ENCODE measurements around the gene CEP350. TPM values are rescaled to one million over a fixed set of nuclear protein-coding genes. Genes with fewer than 3 reads are reported as not detected.

Gene CEP350
- total RNA-seq, 1 experiment from 2014 or later = 42.2 TPM

DNA sequence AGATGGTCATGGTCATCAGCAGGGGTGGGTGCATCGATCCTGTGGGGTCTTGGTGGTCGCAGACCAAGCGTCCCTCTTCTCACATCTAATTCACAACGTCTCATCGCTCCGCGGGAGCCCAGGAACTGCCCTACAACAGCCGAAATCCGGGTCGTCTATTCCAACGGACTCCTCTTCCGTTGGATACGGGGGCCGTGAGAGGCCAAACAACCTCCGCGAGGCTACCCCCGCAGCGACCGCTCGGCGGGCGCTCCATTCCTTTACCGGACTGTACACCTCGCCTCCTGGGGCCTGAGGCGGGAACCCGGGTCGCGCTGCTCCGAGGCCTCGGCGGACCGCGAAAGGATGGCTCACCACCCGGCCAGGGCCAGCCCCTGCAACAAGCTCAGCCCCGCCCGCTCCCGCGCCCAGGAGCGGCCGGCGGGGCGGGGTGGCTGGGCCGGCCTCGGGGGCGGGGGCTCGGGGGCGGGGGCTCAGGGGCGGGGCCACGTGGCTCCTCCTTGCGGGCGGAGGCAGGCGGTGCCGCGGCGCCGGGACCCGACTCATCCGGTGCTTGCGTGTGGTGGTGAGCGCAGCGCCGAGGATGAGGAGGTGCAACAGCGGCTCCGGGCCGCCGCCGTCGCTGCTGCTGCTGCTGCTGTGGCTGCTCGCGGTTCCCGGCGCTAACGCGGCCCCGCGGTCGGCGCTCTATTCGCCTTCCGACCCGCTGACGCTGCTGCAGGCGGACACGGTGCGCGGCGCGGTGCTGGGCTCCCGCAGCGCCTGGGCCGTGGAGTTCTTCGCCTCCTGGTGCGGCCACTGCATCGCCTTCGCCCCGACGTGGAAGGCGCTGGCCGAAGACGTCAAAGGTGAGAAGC, 199.9 kb downstream of the CEP350 start, which contains the start of gene QSOX1:
Gene QSOX1 (plus strand): TSS at position 545 of the 857 bp plus-strand sequence. CDS start 39 bp downstream, at position 584.
- Histone ChIP-seq H3K4me3 (ENCODE audit: low read depth, low read length, poor library complexity, severe bottlenecking) (peak within 1 kb of the TSS; percentile 72), H3K4me1 (ENCODE audit: insufficient read depth, low read length, poor library complexity, severe bottlenecking) (peaks cover 32% of the 10 kb centered on the region), H3K9me3 (ENCODE audit: low read depth, low read length, poor library complexity, severe bottlenecking) (no peaks in the 10 kb centered on the region), H3K36me3 (ENCODE audit: insufficient read depth, low read length, poor library complexity, severe bottlenecking) (no peaks in the 10 kb centered on the region), H3K27ac (ENCODE audit: low read depth, low read length, poor library complexity, severe bottlenecking) (peak within 1 kb of the TSS; percentile 90), H3K27me3 (replicated peaks; ENCODE audit: insufficient read depth, low read depth, low read length, poor library complexity) (no peaks in the 10 kb centered on the region)
- peak; percentile 88 for DNase-seq (ENCODE audit: low spot score)
- TF ChIP-seq, protein P1, sequence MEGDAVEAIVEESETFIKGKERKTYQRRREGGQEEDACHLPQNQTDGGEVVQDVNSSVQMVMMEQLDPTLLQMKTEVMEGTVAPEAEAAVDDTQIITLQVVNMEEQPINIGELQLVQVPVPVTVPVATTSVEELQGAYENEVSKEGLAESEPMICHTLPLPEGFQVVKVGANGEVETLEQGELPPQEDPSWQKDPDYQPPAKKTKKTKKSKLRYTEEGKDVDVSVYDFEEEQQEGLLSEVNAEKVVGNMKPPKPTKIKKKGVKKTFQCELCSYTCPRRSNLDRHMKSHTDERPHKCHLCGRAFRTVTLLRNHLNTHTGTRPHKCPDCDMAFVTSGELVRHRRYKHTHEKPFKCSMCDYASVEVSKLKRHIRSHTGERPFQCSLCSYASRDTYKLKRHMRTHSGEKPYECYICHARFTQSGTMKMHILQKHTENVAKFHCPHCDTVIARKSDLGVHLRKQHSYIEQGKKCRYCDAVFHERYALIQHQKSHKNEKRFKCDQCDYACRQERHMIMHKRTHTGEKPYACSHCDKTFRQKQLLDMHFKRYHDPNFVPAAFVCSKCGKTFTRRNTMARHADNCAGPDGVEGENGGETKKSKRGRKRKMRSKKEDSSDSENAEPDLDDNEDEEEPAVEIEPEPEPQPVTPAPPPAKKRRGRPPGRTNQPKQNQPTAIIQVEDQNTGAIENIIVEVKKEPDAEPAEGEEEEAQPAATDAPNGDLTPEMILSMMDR (conservative IDR thresholded peaks at IDR 0.05; ENCODE audit: low read depth, low read length) = no peak
- no peak for TF ChIP-seq EZH2 (IDR thresholded peaks at IDR 0.05; ENCODE audit: borderline replicate concordance, low read depth, low read length, poor library complexity, severe bottlenecking)
- CTCF ChIA-PET = interaction anchor here (0.6 kb wide), 1 partner anchor 13 kb away, joined by 3 read pairs; no protein-coding TSS in a partner anchor
- POLR2A ChIA-PET (ENCODE audit: low non-redundant PET) = interaction anchor here (0.6 to 0.7 kb wide), 5 partner anchors 9 to 1933 kb away, joined by 3 to 9 read pairs (median 8); no protein-coding TSS in a partner anchor
- intact Hi-C loops (cut with micrococcal nuclease; ENCODE audit: unreplicated experiment) = no loop called here
- no TSS peak for BruUV-seq (replicated peaks)

DNA sequence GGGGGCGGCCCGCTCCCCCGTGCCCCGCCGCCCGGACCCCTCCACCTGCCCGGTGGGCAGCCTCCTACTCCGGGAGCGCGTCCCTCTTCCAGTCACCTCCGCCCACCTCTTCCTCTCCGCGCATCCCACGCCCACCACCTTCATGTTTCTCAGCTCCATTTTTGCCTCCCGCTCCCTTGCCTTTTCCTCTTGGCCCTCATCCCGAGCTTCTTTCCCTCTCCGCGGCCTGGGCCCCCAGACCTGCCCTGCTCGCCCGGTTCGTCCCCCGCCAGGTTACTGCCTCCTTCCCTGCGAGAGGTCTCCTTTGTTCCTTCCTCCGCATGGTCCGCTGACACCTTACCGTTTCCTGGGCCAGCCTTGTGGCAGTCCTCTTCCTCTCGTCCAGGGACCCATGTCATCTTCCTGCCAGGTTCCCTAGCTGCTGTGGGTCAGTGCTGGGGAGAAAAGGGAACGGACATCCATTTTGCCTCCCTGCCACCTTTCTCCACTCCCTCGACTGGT, 200.6 kb downstream of the CEP350 start:
- CTCF ChIA-PET = no interaction called here

DNA sequence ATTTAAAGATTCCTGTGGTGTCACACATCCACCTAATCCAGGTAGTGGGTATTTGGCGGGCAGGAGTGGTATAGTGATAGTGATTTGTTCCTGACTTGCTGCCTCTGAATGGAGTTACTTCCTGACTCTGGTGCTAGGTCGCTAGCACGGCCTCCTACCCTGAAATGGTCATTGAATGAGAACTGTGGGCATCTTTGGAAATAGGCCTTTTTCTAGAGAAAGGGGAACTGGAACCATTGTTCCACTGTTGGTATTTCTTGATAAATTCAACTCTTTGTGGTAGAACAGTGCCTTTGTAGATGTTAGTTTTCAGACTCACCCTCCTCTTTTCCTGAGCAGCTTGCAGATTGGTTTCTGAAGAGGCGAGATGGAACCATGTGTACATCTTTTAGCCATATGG, 201.6 kb downstream of the CEP350 start:
- peak overlapping the region; percentile 72 for H3K4me3 ChIP-seq (ENCODE audit: low read depth, low read length, poor library complexity, severe bottlenecking)
- intact Hi-C loops (cut with micrococcal nuclease; ENCODE audit: unreplicated experiment) = no loop called here
- POLR2A ChIA-PET (ENCODE audit: low non-redundant PET) = interaction anchor here (0.5 kb wide), 1 partner anchor 1046 kb away, joined by 11 read pairs; no protein-coding TSS in a partner anchor
- H3K4me1 ChIP-seq (ENCODE audit: insufficient read depth, low read length, poor library complexity, severe bottlenecking) = peaks cover 26% of the 10 kb centered on the region
- TF ChIP-seq, protein P1 (conservative IDR thresholded peaks at IDR 0.05; ENCODE audit: low read depth, low read length) = no peak
- no peak for TF ChIP-seq EZH2 (IDR thresholded peaks at IDR 0.05; ENCODE audit: borderline replicate concordance, low read depth, low read length, poor library complexity, severe bottlenecking)
- H3K9me3 ChIP-seq (ENCODE audit: low read depth, low read length, poor library complexity, severe bottlenecking) = no peaks in the 10 kb centered on the region
- H3K36me3 ChIP-seq (ENCODE audit: insufficient read depth, low read length, poor library complexity, severe bottlenecking) = no peaks in the 10 kb centered on the region
- CTCF ChIA-PET = no interaction called here
- no TSS peak for BruUV-seq (replicated peaks)
- H3K27me3 ChIP-seq (replicated peaks; ENCODE audit: insufficient read depth, low read depth, low read length, poor library complexity) = no peaks in the 10 kb centered on the region
- no peak overlapping the region for H3K27ac ChIP-seq (ENCODE audit: low read depth, low read length, poor library complexity, severe bottlenecking)
- DNase-seq (ENCODE audit: low spot score) = no peak

More for the DNA sequence above, 200.6 kb downstream of the CEP350 start:
- POLR2A ChIA-PET (ENCODE audit: low non-redundant PET) = no interaction called here
- no peaks in the 10 kb centered on the region for H3K9me3 ChIP-seq (ENCODE audit: low read depth, low read length, poor library complexity, severe bottlenecking)
- no peaks in the 10 kb centered on the region for H3K36me3 ChIP-seq (ENCODE audit: insufficient read depth, low read length, poor library complexity, severe bottlenecking)
- intact Hi-C loops (cut with micrococcal nuclease; ENCODE audit: unreplicated experiment) = no loop called here
- H3K27me3 ChIP-seq (replicated peaks; ENCODE audit: insufficient read depth, low read depth, low read length, poor library complexity) = no peaks in the 10 kb centered on the region
- peak; percentile 38 for DNase-seq (ENCODE audit: low spot score)
- peak overlapping the region; percentile 47 for H3K27ac ChIP-seq (ENCODE audit: low read depth, low read length, poor library complexity, severe bottlenecking)
- TF ChIP-seq EZH2 (IDR thresholded peaks at IDR 0.05; ENCODE audit: borderline replicate concordance, low read depth, low read length, poor library complexity, severe bottlenecking) = no peak
- TF ChIP-seq, protein P1 (conservative IDR thresholded peaks at IDR 0.05; ENCODE audit: low read depth, low read length) = no peak
- H3K4me3 ChIP-seq (ENCODE audit: low read depth, low read length, poor library complexity, severe bottlenecking) = peak overlapping the region; percentile 72
- peaks cover 32% of the 10 kb centered on the region for H3K4me1 ChIP-seq (ENCODE audit: insufficient read depth, low read length, poor library complexity, severe bottlenecking)
- no TSS peak for BruUV-seq (replicated peaks)
